WTC11 (cell line): ENCODE measurements around the gene SHD.

Experiments
- PREB ChIP-seq: sonication (generic); formaldehyde crosslinking; IDR thresholded peaks from 2 replicates; pipeline ENCODE4 v1.8.1; 2022; ENCODE audit warnings: mild to moderate bottlenecking, missing genetic modification reagents, moderate library complexity, borderline replicate concordance
- SP1 ChIP-seq: sonication (generic); formaldehyde crosslinking; conservative IDR thresholded peaks from 2 replicates; pipeline ENCODE4 v1.8.1; 2022; ENCODE audit warnings: missing genetic modification reagents
- ZNF671 ChIP-seq: fragments of 250-450 bp; sonication (Bioruptor Pico); IDR thresholded peaks from 2 replicates; pipeline ENCODE4 v1.8.0; 2021; ENCODE audit warnings: mild to moderate bottlenecking
- TF ChIP-seq, protein P1 (sequence below): sonication (generic); formaldehyde crosslinking; IDR thresholded peaks from 2 replicates; pipeline ENCODE4 v1.8.0; 2022; ENCODE audit warnings: mild to moderate bottlenecking, missing genetic modification reagents
- TF ChIP-seq, protein P2 (sequence below): fragments of 200-600 bp; IDR thresholded peaks from 2 replicates; pipeline ENCODE4 v1.8.0; 2022; ENCODE audit warnings: antibody characterized with exemption
- TF ChIP-seq, protein P3 (sequence below): sonication (generic); formaldehyde crosslinking; IDR thresholded peaks from 2 replicates; pipeline ENCODE4 v1.8.1; 2022; ENCODE audit warnings: missing genetic modification reagents, borderline replicate concordance

- TF ChIP-seq, protein P1, sequence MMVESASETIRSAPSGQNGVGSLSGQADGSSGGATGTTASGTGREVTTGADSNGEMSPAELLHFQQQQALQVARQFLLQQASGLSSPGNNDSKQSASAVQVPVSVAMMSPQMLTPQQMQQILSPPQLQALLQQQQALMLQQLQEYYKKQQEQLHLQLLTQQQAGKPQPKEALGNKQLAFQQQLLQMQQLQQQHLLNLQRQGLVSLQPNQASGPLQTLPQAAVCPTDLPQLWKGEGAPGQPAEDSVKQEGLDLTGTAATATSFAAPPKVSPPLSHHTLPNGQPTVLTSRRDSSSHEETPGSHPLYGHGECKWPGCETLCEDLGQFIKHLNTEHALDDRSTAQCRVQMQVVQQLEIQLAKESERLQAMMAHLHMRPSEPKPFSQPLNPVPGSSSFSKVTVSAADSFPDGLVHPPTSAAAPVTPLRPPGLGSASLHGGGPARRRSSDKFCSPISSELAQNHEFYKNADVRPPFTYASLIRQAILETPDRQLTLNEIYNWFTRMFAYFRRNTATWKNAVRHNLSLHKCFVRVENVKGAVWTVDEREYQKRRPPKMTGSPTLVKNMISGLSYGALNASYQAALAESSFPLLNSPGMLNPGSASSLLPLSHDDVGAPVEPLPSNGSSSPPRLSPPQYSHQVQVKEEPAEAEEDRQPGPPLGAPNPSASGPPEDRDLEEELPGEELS (CRISPR knock-in tag) = no peak
- TF ChIP-seq, protein P2, sequence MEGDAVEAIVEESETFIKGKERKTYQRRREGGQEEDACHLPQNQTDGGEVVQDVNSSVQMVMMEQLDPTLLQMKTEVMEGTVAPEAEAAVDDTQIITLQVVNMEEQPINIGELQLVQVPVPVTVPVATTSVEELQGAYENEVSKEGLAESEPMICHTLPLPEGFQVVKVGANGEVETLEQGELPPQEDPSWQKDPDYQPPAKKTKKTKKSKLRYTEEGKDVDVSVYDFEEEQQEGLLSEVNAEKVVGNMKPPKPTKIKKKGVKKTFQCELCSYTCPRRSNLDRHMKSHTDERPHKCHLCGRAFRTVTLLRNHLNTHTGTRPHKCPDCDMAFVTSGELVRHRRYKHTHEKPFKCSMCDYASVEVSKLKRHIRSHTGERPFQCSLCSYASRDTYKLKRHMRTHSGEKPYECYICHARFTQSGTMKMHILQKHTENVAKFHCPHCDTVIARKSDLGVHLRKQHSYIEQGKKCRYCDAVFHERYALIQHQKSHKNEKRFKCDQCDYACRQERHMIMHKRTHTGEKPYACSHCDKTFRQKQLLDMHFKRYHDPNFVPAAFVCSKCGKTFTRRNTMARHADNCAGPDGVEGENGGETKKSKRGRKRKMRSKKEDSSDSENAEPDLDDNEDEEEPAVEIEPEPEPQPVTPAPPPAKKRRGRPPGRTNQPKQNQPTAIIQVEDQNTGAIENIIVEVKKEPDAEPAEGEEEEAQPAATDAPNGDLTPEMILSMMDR = no peak
- TF ChIP-seq SP1 (CRISPR knock-in tag) (no peak), ZNF671 (CRISPR knock-in tag) (no peak), PREB (CRISPR knock-in tag) (no peak)
- TF ChIP-seq, protein P3, sequence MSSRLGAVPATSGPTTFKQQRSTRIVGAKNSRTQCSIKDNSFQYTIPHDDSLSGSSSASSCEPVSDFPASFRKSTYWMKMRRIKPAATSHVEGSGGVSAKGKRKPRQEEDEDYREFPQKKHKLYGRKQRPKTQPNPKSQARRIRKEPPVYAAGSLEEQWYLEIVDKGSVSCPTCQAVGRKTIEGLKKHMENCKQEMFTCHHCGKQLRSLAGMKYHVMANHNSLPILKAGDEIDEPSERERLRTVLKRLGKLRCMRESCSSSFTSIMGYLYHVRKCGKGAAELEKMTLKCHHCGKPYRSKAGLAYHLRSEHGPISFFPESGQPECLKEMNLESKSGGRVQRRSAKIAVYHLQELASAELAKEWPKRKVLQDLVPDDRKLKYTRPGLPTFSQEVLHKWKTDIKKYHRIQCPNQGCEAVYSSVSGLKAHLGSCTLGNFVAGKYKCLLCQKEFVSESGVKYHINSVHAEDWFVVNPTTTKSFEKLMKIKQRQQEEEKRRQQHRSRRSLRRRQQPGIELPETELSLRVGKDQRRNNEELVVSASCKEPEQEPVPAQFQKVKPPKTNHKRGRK (CRISPR knock-in tag) = no peak
These were observed 22.0 kb upstream of the SHD start for GRCh38 chr19:4257025-4257424.
